GM19463 (cell line): ENCODE results near the gene COL27A1.

ENCODE experiments used
- ATAC-seq: cut with Tn5 transposase; IDR thresholded peaks from one replicate; pipeline ENCODE4 v1.9.1; 2021; ENCODE audit warnings: mild to moderate bottlenecking, moderate library complexity; ENCODE audit not compliant: unreplicated experiment

The COL27A1 gene

GRCh38 chr9:114261987-114262386 is 106.7 kb downstream of the COL27A1 start:
- no peak for ATAC-seq

GRCh38 chr9:114263853-114264510 is 108.6 kb downstream of the COL27A1 start:
- no peak for ATAC-seq

- ATAC-seq: no peak
Measured at GRCh38 chr9:114264806-114265550, 109.6 kb downstream of the COL27A1 start.

GRCh38 chr9:114266969-114267368 is 111.6 kb downstream of the COL27A1 start:
- ATAC-seq: no peak

GRCh38 chr9:114269023-114269422 is 113.7 kb downstream of the COL27A1 start:
- ATAC-seq: no peak

GRCh38 chr9:114270120-114270975 is 115.0 kb downstream of the COL27A1 start:
- ATAC-seq: no peak

GRCh38 chr9:114271556-114272510 is 116.5 kb downstream of the COL27A1 start:
- no peak for ATAC-seq

GRCh38 chr9:114272739-114273431 is 117.5 kb downstream of the COL27A1 start:
- no peak for ATAC-seq

- no peak for ATAC-seq
Measured at GRCh38 chr9:114273461-114273881, 118.1 kb downstream of the COL27A1 start.

- ATAC-seq: no peak
Measured at GRCh38 chr9:114274217-114274616, 118.9 kb downstream of the COL27A1 start.

GRCh38 chr9:114275246-114276004 is 120.1 kb downstream of the COL27A1 start:
- no peak for ATAC-seq

- no peak for ATAC-seq
Measured at GRCh38 chr9:114276908-114277821, 121.8 kb downstream of the COL27A1 start.

GRCh38 chr9:114278356-114278755 is 123.0 kb downstream of the COL27A1 start:
- ATAC-seq: no peak

- ATAC-seq: no peak
Measured at GRCh38 chr9:114278881-114279570, 123.7 kb downstream of the COL27A1 start.

- ATAC-seq: no peak
Measured at GRCh38 chr9:114279693-114280092, 124.4 kb downstream of the COL27A1 start.

- no peak for ATAC-seq
Measured at GRCh38 chr9:114280636-114281472, 125.5 kb downstream of the COL27A1 start.
